Loucy (cell line): Measurements from ENCODE around the gene PCSK5.

Experiments
- EZH2phosphoT487 ChIP-seq: fragments of 200-600 bp; IDR thresholded peaks from 2 replicates; pipeline ENCODE4 v1.6.1; 2018; ENCODE audit warnings: antibody characterized with exemption, mild to moderate bottlenecking, moderate library complexity, borderline replicate concordance
- TF ChIP-seq, protein P1 (sequence below): fragments of 200-600 bp; sonication (generic); conservative IDR thresholded peaks from 2 replicates; pipeline ENCODE4 v1.5.1; 2014; ENCODE audit warnings: mild to moderate bottlenecking, antibody characterized with exemption, low read length

DNA sequence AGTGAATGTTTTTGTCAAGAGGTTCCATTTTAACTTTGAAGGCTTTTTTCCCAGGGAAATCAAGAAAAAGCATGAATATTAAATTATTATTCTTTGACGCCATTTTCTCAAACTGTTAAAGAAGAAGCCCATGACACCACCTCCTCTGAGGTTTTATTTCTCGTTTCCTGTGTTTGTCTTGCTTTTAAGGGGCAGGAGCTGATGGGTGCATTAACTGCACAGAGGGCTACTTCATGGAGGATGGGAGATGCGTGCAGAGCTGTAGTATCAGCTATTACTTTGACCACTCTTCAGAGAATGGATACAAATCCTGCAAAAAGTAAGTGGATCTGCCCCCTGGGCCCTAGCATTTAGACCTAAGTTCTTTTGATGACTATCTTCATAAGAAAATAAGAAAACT, 298.4 kb downstream of the PCSK5 start:
- TF ChIP-seq, protein P1, sequence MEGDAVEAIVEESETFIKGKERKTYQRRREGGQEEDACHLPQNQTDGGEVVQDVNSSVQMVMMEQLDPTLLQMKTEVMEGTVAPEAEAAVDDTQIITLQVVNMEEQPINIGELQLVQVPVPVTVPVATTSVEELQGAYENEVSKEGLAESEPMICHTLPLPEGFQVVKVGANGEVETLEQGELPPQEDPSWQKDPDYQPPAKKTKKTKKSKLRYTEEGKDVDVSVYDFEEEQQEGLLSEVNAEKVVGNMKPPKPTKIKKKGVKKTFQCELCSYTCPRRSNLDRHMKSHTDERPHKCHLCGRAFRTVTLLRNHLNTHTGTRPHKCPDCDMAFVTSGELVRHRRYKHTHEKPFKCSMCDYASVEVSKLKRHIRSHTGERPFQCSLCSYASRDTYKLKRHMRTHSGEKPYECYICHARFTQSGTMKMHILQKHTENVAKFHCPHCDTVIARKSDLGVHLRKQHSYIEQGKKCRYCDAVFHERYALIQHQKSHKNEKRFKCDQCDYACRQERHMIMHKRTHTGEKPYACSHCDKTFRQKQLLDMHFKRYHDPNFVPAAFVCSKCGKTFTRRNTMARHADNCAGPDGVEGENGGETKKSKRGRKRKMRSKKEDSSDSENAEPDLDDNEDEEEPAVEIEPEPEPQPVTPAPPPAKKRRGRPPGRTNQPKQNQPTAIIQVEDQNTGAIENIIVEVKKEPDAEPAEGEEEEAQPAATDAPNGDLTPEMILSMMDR = no peak
- TF ChIP-seq EZH2phosphoT487 = no peak
